GM13976 (cell line): Measurements from ENCODE around the gene VGLL4.

Experiments used
- DNase-seq: peaks from one replicate; pipeline ENCODE4 v3.0.0; 2012; ENCODE audit warnings: low spot score
- CTCF ChIP-seq: IDR thresholded peaks from 2 replicates; pipeline ENCODE4 v1.5.1; 2012; ENCODE audit warnings: borderline replicate concordance, mild to moderate bottlenecking; ENCODE audit not compliant: insufficient read depth; ENCODE audit errors: extremely low read depth, missing control alignments, control extremely low read depth
- in situ Hi-C: fragments of 300-500 bp; cut with MboI; formaldehyde crosslinking; loops from one replicate; pipeline ENCODE4 v1.12.0; 2022; ENCODE audit warnings: low sequenced_read_pairs, mixed read lengths, inconsistent platforms; ENCODE audit not compliant: unreplicated experiment

The VGLL4 gene

GRCh38 chr3:11636394-11636770, 7.3 kb downstream of the VGLL4 start:
- no peak for TF ChIP-seq CTCF
- DNase-seq, result no peak
- in situ Hi-C loops, result no loop called here

- in situ Hi-C loops, result no loop called here
These were observed 7.9 kb downstream of the VGLL4 start for GRCh38 chr3:11635680-11636393.

GRCh38 chr3:11634974-11635612, 8.6 kb downstream of the VGLL4 start:
- no peak for TF ChIP-seq CTCF
- in situ Hi-C loops, result no loop called here

More at GRCh38 chr3:11635680-11636393, 7.9 kb downstream of the VGLL4 start:
- DNase-seq, result no peak
- TF ChIP-seq CTCF, result no peak

GRCh38 chr3:11634081-11634635, 9.6 kb downstream of the VGLL4 start:
- in situ Hi-C loops, result no loop called here
- DNase-seq, result no peak
- no peak for TF ChIP-seq CTCF

More at GRCh38 chr3:11634974-11635612, 8.6 kb downstream of the VGLL4 start:
- DNase-seq, result no peak

- TF ChIP-seq CTCF, result no peak
- in situ Hi-C loops, result no loop called here
- no peak for DNase-seq
These were observed 10.7 kb downstream of the VGLL4 start for GRCh38 chr3:11632966-11633365.

- TF ChIP-seq CTCF, result no peak
- no peak for DNase-seq
- in situ Hi-C loops, result no loop called here
These were observed 11.2 kb downstream of the VGLL4 start for GRCh38 chr3:11632564-11632963.
